Measurements from ENCODE around the gene E2F7.

E2F7 gene

DNA sequence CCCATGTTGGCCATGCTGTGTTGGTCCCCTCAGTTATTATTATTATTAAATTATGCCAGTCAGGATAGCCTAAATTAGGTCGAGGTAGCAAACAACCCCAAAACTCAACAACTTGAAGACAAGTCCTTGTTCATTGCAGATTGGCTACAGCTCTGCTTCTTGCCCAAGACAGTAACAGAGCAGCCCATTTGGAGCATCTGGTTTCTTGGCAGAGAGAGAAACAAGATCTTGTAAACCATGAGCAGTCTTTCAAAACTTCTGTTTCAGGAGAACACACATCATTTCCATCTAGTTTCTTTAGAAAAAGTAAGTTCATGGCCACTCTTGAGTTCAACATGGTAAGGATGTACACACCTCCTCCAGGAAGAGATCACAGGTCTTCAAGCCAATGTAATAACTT, 52.3 kb downstream of the E2F7 start:
- no peak for DNase-seq (ENCODE audit: low read depth, low spot score)

DNA sequence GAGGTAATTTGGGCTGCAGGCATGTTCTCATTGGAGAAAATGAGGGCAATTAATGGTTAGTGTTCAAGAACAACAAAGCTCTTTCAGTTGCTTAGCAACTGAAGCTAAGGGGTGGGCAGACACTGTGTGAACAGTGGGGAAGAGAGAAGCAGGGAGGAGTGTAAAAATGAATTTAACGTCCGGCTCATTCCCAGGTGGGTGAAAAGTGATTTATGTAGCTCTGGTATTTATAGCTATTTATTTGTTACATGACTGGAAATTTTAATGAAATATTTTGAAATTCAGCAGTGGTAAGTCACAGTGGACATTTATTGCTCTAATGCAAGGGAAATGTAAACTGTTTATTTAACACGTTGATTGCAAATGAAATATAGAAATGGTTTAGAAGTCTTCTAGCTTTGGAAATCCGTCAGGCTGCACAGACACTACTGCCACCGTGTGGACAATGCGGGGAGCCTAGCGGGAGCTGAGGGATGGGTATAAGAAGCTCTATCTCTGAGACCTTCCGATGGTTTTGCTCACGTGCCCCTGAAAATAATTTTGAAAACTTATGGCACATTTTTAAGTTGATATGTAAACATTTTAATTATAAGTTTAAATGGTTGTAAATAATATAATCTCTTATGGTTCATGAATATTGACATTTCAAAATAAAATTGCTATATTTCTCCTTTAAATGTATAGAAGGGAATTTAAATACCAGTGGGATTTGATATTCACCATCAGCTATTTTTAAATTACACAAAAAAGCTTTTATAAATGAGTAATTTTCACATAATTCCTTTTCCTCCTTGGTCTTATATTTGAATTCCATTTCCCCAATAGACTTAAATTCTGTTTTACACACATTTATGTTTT, 54.4 kb downstream of the E2F7 start:
- DNase-seq (ENCODE audit: low read depth, low spot score): peak; percentile 20

DNA sequence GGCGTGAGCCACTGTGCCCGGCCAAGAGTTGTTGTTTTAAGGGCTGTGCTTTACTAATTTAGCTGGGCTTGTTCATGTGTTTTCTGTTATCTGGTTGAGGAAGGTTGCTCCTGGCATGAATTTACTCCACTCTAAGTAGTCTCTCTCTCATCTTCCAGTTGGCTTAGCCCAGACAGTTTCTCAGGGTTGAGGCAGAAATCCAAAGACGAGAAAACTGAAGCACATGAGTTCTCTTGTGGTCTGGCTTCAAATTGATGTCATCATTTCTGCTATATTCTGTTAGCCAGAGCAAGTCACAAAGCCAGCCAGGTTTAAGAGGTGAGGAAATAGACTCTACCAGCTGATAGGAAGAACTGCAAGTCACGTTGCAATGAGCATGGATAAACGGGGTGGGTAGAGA, 57.9 kb downstream of the E2F7 start:
- DNase-seq (ENCODE audit: low read depth, low spot score): no peak

DNA sequence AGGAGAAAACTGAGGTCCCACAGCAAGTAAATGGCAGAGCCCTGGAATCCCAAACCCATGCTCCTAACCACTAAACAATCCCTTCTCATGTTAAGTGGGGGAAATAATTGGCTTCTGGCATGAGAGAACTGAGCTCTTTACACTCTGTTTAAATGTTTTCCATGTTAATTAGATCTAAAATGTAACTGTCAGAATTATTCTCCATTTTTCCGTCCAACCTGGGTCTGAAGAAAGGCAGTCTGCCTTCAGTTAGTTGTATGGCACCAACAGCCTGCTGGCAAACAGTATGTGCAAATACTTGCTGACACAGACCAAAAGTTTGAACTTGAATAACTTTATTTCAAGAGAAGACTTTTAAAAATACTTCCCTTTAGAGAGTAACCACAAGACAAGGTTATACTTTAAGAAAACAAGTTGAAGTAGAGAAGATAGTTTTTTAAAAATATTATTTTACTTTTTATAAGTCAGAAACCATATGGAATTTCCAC, 59.7 kb downstream of the E2F7 start:
- DNase-seq (ENCODE audit: low read depth, low spot score): no peak

DNA sequence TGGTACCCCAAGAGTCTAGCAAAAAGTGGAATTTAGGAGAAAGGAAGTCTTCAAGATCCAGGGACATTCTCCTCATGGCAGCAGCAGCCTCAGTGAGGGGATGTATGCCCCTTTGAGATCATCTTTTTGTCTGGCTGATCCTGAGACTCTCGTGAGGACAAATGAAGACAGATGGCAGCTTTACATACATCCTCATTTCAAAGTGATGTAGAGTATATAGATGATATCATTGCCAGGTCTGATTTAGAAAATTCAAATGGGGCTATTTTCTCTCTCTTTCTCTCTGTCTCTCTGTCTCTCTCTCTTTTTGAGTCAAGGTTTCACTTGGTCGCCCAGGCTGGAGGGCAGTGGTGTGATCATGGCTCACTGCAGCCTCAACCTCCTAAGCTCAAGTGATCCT, 61.5 kb downstream of the E2F7 start:
- no peak for DNase-seq (ENCODE audit: low read depth, low spot score)

DNA sequence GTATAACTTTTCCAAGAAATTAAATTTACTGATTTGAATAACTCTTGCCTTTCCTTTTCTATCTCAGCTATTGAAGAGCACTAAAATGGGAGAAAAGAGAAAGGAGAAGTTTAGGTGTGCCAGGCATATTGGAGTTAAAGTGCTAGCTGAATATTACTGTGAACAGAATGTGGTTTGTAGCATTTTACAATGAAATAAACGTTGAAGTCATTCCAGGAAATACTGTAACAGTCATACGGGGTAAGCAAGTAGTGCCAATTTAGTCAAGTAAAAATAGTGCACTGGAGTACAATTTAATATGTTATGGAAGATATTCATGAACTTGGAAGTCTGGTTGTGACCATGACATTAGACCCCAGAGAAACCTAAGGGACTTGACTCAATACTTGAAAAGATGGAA, 62.1 kb downstream of the E2F7 start:
- DNase-seq (ENCODE audit: low read depth, low spot score): no peak

DNA sequence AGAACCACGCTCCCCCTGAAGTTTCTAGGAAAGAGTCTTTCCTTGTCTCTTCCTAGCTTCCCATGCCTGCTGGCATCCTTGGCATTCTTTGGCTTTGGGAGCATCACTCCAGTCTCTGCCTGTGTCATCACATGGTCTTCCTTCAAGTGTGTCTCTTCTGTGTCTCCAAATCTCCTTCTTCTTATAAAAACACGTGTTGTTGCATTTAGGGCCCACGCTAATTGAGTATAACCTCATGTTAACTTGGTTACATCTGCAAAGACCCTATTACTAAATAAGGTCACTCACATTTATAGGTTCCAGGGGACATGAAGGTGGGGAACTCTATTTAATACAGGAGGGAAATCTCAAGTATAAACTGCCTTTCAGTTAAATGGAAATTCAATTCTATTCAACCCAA, 63.0 kb downstream of the E2F7 start:
- DNase-seq (ENCODE audit: low read depth, low spot score): no peak

DNA sequence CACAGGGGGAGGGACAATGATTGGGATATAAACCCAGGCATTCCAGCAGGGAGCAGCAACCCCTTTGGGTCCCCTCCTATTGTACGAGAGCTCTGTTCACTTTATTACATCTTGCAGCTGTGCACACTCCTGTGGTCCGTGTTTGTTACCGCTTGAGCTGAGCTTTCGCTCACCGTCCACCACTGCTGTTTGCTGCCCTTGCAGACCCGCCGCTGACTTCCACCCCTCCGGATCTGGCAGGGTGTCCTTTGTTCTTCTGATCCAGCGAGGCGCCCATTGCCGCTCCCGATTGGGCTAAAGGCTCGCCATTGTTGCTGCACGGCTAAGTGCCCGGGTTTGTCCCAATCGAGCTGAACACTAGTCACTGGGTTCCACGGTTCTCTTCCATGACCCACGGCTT, 64.1 kb downstream of the E2F7 start:
- DNase-seq (ENCODE audit: low read depth, low spot score): no peak

DNA sequence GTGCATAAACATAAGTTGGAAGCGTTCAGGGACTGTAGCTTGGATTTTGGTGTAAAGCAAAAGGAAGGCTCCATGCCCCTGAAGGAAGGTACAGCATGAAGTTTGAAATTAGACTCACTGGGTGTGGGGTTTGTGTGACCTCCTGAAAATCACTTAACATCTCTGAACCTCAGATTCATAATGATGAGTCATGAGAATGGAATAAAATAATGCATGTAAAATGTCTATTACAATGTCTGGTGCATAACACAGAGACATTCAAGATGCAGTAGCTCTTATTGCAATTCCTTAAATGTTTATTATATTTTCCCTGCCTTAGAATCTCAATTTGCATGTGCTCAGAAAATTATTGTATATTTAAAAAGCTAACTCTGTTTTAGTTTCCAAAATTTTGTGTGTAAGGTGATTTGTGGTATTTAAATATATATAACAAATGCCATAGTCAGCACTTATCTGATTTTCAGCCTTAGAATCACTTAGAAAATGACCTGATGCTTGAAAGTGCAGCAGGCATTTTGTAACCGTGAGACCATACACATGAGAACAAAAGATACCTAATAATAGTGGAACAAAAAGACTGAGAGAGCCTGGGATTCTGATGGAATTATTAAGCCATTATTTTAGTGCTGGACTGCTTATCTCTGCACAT, 66.3 kb downstream of the E2F7 start:
- no peak for DNase-seq (ENCODE audit: low read depth, low spot score)

DNA sequence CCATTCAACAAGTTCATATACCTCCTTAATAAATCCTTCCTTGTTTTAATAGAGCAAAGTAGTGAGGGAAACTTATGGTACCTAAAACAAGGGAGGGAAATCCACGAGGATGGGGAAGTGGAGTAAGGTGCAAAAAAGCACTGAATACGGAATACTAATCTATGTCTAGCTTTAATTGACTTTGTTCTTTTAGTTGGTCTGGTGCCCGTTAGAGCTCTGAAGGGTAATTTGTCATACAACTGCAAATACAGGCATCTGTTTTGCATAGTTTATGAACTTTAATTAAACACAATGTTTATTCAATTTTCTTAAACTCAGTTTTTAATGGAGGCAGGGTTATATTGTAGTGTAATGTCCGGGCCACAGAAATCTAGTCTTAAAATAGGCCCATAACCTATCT, 67.0 kb downstream of the E2F7 start:
- DNase-seq (ENCODE audit: low read depth, low spot score): no peak

DNA sequence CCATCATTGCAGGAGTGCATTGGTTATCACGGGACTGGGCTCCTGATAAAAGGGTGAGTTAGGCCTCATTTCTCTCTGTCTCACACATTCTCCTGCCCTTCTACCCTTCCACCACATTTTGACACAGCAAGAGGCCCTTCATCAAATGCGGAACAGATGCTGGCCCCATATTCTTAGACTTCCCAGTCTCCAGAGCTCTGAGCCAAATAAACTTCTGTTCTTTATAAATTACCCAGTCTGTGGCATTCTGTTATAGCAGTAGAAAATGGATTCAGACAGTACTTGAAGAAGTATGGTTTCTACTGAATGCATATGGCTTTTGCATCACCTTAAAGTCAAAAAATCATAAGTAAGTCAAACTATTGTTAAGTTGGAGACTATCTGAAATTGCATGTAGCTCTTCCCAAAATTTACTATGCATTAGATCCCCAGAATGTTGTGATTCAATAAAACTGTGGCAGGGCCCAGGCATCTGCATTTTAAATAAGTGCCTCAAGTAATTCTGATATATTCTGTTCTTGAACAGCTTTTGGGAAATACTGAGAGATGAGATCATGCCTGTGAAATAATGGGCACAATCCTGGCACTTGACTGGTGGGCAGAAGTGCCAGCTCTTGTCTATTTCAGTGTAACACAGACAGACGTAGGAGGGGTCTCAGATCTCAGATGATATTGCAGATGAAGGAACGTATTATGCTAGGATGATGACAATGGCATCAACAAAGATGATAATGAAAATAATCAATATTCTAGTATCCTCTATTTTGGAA, 68.2 kb downstream of the E2F7 start:
- no peak for DNase-seq (ENCODE audit: low read depth, low spot score)

DNA sequence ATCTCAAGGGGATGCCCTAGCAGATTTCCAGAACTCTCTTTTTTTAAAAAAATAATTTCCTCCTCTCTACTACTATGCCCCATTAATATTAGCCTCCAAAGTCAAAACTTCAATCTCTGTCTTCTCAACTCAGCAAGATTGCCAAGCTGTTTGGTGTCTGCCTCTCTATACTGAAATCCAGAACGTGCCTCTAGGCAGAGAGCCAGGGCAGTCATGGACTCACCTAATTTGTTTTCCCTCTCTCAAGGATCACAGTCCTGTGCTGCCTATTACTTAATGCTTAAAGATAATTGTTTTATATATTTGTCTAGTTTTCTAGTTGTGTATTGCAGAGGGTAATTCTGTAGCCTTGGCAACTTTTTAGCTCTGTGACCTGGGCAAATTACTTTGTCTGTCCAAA, 74.7 kb downstream of the E2F7 start:
- no peak for DNase-seq (ENCODE audit: low read depth, low spot score)

DNA sequence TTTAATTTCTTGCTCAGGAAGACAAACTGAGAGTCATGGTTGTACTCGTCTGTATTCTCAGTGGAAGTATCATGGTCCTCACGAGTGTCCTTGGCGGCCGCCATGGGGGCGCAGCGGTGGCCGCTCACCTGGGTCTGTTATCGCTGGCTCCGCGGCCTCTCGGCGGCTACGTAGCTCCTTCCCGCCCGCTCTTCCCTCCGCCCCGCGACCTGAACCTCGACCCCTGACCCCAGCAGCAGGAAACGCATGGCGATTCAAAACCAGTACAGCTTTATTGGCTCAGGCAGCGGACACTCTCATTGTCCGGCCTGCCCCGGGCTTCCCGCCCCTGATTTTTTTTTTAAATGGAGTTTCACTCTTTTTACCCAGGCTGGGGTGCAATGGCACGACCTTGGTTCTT, 80.8 kb downstream of the E2F7 start:
- no peak for DNase-seq (ENCODE audit: low read depth, low spot score)

DNA sequence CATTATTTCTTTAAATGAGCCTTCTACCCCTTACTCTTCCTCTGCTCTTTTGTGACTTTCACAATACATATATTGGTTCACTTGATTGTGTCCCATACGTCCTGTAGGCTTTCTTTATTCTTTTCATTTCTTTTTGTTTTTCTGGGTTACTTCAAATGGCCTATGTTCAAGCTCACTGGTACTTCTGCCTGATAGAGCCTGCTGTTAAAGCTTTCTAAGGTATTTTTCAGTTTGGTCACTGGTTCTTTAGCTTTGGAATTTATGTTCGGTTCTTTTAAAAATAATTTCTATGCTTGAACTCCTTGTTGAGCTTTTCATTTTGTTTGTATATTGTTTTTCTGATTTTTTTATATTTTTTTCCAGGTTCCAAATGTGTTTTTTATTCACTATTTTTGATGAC, 81.9 kb downstream of the E2F7 start:
- DNase-seq (ENCODE audit: low read depth, low spot score): no peak

DNA sequence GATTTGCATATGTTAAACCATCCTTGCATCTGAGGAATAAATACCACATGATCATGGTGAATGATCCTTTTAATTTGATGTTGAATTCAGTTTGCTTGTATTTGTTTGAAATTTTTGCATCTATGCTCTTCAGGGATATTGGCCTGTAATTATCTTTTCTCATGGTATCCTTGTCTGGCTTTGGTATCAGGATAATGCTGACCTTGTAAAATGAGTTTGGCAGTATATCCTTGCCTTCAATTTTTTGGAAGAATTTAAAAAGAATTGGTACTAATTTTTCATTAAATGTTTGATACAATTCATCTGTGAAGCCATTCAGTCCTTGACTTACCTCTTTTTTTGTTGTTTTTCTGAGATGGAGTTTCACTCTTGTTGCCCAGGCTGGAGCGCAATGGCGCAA, 85.2 kb downstream of the E2F7 start:
- DNase-seq (ENCODE audit: low read depth, low spot score): no peak

DNA sequence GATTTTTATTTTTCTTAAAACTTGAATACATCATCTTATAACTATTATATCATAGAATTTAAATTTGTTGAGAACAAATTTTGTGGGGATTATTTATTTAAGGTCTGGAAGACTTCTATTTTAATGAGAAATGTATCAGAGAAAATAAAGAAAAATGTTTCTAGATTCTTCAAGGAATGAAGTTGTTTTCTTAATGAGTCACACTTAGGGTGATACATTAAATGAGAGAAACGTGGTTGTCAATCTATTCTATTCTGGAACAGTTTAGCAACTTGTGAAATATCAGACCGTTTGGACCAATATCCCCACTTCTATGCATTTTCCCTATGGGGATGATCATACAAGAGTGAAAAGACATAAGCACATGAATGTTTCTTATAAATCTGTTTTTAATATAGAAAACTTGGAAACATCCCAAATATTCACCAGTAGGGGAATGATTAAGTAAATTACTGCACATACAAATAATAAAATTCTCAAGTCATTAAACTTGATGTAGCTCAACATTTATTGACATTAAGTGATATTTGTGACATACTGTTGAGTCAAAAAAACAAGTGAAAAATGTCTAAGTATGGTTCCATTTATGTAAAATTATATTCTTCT, 88.5 kb downstream of the E2F7 start:
- no peak for DNase-seq (ENCODE audit: low read depth, low spot score)
